Inflammatory macrophage treated with lipopolysaccharide for 4 hours (primary cell): ENCODE results near the gene COL6A2.
"Not testable (repeated sequence)": the region's sequence is repeated elsewhere in the genome, so short reads cannot be mapped to it uniquely, and the experiment has no call there.

Experiments
- DNase-seq: peaks from one replicate; pipeline ENCODE4 v3.0.0-alpha.2; 2020

COL6A2 gene

GRCh38 chr21:46097336-46098293, at the start of gene COL6A2:
Gene COL6A2, plus strand, starts transcription at chr21:46098112.
- DNase-seq = no peak

DNA sequence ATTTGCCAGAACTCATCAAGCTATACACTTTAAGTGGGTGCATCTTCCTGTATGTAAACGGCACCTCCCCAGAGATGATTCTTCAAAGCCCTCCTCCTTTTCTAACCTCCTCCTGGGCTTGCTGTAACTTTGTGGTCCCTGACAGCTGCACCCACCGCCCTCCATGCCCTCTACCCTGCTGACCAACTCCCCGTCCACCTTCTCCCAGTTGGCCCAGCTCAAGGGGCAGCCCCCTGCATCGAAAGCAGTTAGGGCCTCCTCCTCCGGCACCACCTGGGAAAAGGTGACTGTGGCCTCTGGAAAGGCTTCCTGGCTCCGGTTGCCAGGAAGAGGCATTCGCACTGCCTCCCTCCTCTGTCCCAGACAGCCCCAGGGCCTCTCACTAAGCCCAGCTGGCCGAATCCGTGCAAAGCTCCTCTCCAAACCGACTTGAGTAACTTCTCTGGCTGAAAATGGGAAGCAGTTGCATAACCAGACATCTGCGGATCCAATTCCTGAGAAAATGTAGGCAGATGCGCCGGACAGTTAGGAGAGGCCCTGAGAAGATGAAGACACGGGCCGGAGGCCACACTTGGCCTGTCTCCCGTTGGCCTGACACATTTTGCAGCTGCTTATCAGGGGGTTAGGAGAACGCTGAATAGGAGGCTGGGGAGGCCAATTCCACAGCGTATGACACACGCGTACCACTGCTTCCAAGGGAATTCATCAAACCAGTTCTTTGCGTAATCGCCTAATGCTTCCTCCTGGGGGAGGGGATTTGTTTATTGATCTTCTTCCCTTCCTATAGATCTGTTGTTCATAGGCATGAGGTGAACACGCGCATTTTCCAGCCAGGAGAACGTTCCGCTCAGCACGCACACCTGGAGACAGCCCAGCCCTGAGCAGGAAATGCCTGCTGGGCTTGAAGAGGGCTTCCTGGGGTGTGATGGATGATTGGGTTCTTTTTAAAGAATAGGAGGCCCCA, 48.7 kb upstream of the COL6A2 start:
- no peak for DNase-seq

GRCh38 chr21:46049890-46050667, 47.8 kb upstream of the COL6A2 start:
- DNase-seq = no peak

- no peak for DNase-seq
Measured at GRCh38 chr21:46050668-46051378, 47.1 kb upstream of the COL6A2 start.

- no peak for DNase-seq
Measured at GRCh38 chr21:46051379-46051770, 46.5 kb upstream of the COL6A2 start.

GRCh38 chr21:46051821-46052675, 45.9 kb upstream of the COL6A2 start:
- no peak for DNase-seq

DNA sequence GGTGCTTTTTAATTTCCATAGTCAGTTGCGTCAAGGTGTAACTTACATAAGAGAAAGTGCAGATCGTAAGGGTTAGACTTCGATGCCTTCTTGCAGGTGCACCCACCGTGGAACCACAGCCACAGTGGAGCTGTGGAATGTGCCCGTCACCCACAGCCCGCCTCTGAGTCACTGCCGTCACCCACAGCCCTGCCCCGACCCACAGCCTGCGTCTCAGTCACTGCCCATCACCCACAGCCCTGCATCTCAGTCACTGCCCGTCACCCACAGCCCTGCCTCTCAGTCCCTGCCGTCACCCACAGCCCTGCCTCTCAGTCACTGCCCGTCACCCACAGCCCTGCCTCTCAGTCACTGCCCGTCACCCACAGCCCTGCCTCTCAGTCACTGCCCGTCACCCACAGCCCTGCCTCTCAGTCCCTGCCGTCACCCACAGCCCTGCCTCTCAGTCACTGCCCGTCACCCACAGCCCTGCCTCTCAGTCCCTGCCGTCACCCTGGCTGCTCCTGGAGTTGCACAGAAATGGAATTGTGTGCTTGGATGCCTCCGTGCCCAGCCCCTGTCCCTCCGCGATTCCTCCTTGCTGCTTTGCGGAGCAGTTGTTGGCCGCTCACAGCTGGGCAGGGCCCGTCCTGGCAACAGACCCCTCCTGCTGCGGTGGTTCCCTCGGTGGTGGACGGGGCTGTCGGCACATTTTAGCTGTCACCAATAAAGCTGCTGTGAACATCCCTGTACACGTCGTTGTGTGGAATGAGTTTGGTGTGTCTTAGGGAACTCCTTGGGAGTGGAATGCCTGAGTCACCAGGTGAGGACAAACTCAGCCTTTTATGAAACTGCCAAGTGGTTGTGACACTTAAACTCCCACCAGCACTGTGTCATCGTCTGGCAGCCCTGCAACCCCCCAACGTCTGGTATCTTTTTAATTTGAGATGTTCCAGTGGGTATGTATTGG, 44.9 kb upstream of the COL6A2 start:
- DNase-seq = no peak

DNA sequence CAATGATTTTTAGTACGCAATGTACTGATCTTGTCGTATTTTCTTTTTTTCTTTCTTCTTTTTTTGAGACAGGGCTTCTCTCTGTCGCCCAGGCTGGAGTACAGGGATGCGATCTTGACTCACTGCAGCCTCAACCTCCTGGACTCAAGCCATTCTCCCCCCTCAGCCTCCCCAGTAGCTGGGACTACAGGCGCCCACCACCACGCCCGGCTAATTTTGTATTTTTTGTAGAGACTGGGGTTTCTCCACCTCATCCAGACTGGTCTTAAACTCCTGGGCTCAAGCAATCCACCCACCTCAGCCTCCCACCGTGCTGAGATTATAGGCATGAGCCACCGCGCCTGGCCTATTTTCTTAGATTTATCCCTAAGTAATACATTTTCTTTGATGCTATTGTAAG, 43.9 kb upstream of the COL6A2 start:
- DNase-seq = no peak

- DNase-seq = no peak
Measured at GRCh38 chr21:46054451-46054881, 43.4 kb upstream of the COL6A2 start.

DNA sequence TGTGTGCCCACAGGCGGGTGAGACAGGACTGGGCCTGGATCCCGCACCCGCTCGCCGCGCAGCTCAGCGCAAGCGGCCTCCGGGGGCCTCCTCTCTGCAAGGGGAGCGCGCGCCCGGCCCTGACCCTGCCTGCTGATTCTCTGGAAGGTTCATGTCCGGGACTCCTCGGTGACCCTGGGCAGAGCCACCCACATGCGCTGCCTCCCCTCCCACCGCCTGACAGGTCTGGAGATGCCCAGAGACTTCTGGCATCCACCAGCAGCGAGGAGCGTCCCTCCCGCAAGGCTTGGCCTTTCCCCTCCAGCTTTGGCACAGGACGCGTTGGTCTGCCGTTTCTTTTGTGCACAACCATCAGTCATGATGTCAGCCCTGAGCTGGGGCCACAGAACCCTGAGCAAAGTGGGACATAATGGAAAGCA, 42.0 kb upstream of the COL6A2 start:
- DNase-seq = no peak

DNA sequence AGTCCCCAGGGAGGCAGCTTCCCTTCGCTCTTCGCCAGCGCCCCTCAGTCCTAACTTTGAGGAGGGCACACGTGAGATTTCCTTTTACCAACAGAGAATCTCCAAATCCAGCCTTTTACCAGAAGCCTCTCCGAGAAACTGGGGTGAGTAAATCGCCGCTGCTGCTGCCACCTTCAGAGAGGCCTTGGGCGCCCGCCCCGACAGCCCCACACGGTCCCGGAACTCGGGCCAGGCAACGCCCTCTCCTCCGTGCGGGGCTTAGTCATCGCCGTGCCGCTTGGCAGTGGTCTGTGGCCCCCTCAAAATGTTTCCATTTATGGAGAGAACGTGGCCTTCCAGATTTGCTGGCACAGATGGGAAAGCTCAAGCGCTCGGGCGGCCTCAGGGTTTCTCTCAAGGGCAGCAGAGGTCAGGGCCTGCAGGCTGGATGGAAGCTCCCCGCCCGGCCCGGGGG, 41.4 kb upstream of the COL6A2 start:
- no peak for DNase-seq

- DNase-seq = no peak
Measured at GRCh38 chr21:46057111-46057709, 40.7 kb upstream of the COL6A2 start.

DNA sequence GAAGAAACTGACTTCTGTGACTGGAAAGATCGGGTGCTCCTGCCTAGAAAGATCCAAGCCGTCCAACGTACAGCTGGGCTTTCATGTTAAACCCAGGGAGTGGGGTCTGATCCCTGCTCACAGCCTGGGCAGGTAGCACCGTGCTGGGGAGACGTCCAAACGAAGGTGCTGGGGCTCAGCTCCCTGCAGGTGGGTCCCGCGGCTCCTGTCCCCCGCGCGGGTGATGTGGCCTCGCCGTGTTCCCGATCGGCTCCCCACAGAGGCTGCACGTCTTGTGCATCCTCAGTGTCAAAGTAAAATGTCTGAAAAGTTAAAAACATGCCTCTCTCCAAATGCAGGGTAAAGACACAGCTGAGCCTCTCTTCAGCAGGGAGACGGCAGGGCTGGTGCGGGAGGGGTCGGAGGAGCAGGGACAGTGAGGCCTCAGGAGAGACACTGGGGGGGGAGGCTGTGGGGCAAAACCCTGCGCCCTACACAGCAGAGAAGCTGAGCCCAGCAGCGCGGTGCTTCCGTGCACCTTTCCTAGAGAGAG, 40.1 kb upstream of the COL6A2 start:
- DNase-seq = no peak

GRCh38 chr21:46058431-46059145, 39.3 kb upstream of the COL6A2 start:
- DNase-seq = no peak

- no peak for DNase-seq
Measured at GRCh38 chr21:46059195-46059594, 38.7 kb upstream of the COL6A2 start.

- not testable (repeated sequence) for DNase-seq
Measured at GRCh38 chr21:46059711-46060455, 38.0 kb upstream of the COL6A2 start.

- DNase-seq = peak; percentile 63
Measured at GRCh38 chr21:46060596-46061061, 37.3 kb upstream of the COL6A2 start.
